Natural killer cell treated with Interleukin-12 subunit alpha and Interleukin-12 subunit beta and Interleukin-15 and Interleukin-18, amount 100 ng/mL, for 72 hours (primary cell): ENCODE measurements around the gene DEPDC1B. TPM values are rescaled to one million over a fixed set of nuclear protein-coding genes. Genes with fewer than 3 reads are reported as not detected.
"Not testable (repeated sequence)": the region's sequence is repeated elsewhere in the genome, so short reads cannot be mapped to it uniquely, and the experiment has no call there.

ENCODE experiments used
- ATAC-seq, 2 donors: fragments of 150-1000 bp; cut with Tn5 transposase in 1 of 2; sonication (Bioruptor Pico), chemical (Tn5 transposase) in 1 of 2; 2 replicates each; pipeline ENCODE4 v1.10.0; 2021
- DNase-seq: peaks from one replicate; pipeline ENCODE4 v3.0.0; 2022; ENCODE audit warnings: low spot score
- H3K27ac Mint-ChIP-seq, 2 donors: 1 replicate in 1 of 2; 2 replicates in 1 of 2; pipeline ENCODE4 v1.8.0; 2022; ENCODE audit warnings: mixed read lengths in 2 of 2, mild to moderate bottlenecking in 1 of 2, moderate library complexity in 1 of 2
- H3K27me3 Mint-ChIP-seq, 2 donors: 1 replicate in 1 of 2; 2 replicates in 1 of 2; pipeline ENCODE4 v1.8.0; 2022; ENCODE audit warnings: mixed read lengths in 2 of 2
- H3K36me3 Mint-ChIP-seq: one replicate; pipeline ENCODE4 v1.8.0; 2022; ENCODE audit warnings: mixed read lengths
- H3K4me1 Mint-ChIP-seq, 2 donors: 1 replicate in 1 of 2; 2 replicates in 1 of 2; pipeline ENCODE4 v1.8.0; 2022; ENCODE audit warnings: low read depth in 2 of 2, mixed read lengths in 2 of 2, mild to moderate bottlenecking in 1 of 2
- H3K4me3 Mint-ChIP-seq: one replicate; pipeline ENCODE4 v1.8.0; 2022; ENCODE audit warnings: mixed read lengths
- H3K9me3 Mint-ChIP-seq: 2 replicates; pipeline ENCODE4 v1.8.0; 2022; ENCODE audit warnings: mixed read lengths
- total RNA-seq, 2 donors: library from RNA; stranded (reverse); gene quantifications; one replicate each; pipeline ENCODE4 v1.2.3, GENCODE V29; 2022

The DEPDC1B gene
- total RNA-seq, 2 donors from 2014 or later: 14.8 to 30.0 TPM

DNA sequence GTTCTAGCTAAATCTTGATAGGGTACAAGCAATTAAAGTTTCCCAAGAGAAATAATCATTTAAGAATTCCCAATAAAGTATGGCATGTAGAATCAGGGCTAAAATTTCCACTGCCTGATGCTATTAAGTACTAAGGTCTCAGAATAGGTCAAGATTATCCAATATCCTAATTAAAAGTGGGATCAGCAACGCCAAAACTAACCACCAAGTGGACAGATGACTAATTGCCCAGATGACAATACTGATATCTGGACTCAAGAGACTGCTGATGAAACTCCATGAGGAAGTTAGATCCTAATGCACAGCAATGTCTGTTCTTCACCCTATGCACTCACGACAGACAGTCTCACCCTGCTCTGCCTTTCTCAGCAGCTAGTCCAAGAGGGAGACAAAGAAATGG is 14.3 kb downstream of the DEPDC1B start:
- Mint-ChIP-seq H3K4me3 (no peak overlapping the region), H3K36me3 (no peaks in the 10 kb centered on the region), H3K4me1 (no peaks in the 10 kb centered on the region), H3K9me3 (no peaks in the 10 kb centered on the region), H3K27me3 (no peaks in the 10 kb centered on the region), H3K27ac (no peak overlapping the region)
- ATAC-seq (no peak), DNase-seq (no peak)

DNA sequence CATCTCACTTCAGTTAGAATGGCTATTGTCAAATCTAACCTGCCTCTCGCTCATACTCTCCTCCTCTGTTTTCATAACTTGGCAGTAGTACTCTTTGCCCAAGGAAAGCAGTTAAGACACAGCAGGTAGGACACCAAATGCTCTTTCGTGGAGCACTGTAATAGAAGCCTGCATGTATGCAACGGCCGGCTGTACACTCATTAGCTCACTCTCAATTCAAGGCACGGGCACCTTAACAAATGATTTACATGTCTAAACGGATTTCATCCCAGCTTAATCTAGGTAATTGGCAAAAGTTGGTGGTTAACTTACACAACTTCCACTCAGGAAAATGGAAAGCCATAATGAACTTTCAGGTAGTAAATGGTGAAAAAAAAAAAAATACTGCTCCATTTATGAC is 14.9 kb downstream of the DEPDC1B start:
- no peak for ATAC-seq
- no peak for DNase-seq
- no peaks in the 10 kb centered on the region for H3K4me1 Mint-ChIP-seq
- H3K36me3 Mint-ChIP-seq: no peaks in the 10 kb centered on the region
- H3K27me3 Mint-ChIP-seq: no peaks in the 10 kb centered on the region
- no peaks in the 10 kb centered on the region for H3K9me3 Mint-ChIP-seq
- H3K27ac Mint-ChIP-seq: no peak overlapping the region
- no peak overlapping the region for H3K4me3 Mint-ChIP-seq

DNA sequence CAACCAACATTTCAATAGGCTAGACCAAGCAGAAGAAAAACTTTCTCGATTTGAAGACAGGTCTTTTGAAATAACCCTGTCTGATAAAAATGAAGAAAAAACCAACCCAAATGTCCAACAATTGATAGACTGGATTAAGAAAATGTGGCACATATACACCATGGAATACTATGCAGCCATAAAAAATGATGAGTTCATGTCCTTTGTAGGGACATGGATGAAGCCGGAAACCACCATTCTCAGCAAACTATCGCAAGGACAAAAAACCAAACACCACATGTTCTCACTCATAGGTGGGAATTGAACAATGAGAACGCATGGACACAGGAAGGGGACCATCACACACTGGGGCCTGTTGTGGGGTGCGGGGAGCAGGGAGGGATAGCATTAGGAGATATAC is 18.0 kb downstream of the DEPDC1B start:
- not testable (repeated sequence) for H3K4me3 Mint-ChIP-seq, H3K36me3 Mint-ChIP-seq, H3K9me3 Mint-ChIP-seq, H3K27ac Mint-ChIP-seq, H3K27me3 Mint-ChIP-seq, DNase-seq, ATAC-seq, H3K4me1 Mint-ChIP-seq

DNA sequence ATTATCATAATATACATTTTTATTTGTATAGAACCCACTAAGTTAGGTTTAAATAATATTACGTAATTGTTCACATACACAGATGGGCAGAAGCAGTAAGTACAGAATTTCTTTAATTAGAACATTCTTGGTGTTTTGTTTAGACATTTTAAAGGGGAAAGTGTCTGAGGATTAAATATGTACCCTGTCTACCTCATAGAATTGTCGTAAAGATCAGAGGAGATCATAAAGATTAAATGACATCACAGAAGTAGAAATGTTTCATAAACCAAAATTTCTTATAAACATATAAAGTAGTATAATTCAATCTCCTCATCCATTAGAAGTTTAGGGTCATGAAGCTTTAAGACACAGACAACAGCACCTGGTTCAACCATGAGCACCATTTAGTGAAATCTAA is 20.1 kb downstream of the DEPDC1B start:
- no peaks in the 10 kb centered on the region for H3K36me3 Mint-ChIP-seq

DNA sequence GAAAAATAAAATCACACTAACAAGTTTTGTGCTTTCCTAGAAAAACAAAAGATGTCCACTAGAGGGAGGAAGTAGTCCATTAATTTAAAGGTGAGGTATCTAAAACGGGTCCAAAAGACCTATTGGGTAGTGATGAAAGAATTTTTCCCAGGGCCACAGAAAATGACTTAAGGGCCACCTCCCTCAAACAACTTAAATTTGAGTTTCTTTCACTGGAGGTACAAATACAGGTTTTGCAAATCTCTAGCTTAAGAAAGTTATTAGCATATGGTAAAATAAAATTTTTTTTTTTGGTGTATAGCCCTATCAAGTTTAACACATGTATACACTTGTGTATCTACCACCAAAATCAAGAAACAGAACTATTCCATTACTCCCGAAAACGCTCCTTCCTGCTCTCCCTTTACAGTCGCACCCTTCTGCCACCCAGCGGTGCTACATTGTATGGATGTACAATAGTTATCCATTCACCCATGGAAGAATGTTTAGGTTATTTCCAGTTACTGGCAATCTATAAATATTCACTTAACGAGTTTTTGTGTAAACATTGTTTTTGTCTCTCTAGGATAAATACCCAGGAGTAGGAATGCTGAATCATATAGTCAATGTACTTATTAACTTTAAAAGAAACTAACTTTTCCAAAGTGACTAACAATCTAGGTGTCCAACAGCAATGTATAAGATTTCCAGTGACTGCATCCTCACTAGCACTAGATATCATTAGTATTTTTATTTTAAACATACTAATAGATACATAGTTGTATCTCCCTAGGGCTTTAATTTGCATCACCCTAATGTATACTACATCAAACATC is 21.9 kb downstream of the DEPDC1B start:
- DNase-seq (no peak), ATAC-seq (no peak)
- Mint-ChIP-seq H3K4me3 (no peak overlapping the region), H3K9me3 (no peaks in the 10 kb centered on the region), H3K36me3 (no peaks in the 10 kb centered on the region), H3K27me3 (no peaks in the 10 kb centered on the region), H3K27ac (no peak overlapping the region), H3K4me1 (peaks cover 2 to 4% of the 10 kb centered on the region in 2 donors)

More for the DNA sequence above, 20.1 kb downstream of the DEPDC1B start:
- Mint-ChIP-seq H3K4me1 (peaks cover 2 to 4% of the 10 kb centered on the region in 2 donors), H3K4me3 (no peak overlapping the region), H3K27me3 (no peaks in the 10 kb centered on the region), H3K27ac (no peak overlapping the region), H3K9me3 (no peaks in the 10 kb centered on the region)
- ATAC-seq (no peak), DNase-seq (no peak)

DNA sequence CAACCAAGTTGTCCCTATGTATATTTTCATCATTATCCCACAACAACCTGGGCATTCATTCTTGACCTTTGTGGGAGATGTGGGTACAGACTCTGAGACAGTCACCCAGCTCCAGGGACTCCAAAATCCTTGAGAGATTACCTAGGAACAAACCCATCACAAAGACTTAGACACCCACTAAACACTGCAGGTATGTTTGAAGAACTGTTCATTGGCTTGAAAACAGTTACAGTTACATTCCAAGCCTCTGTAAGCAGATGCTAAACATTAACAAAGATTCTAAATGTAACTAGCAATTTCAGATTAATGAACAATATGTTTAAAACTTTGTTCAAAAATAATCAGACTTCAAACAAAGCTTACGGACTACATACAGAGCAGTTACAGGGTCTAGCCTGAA is 24.7 kb downstream of the DEPDC1B start:
- H3K4me1 Mint-ChIP-seq: peaks cover 2 to 4% of the 10 kb centered on the region in 2 donors
- H3K36me3 Mint-ChIP-seq: no peaks in the 10 kb centered on the region
- H3K27ac Mint-ChIP-seq: no peak overlapping the region
- H3K4me3 Mint-ChIP-seq: no peak overlapping the region
- no peak for DNase-seq
- no peaks in the 10 kb centered on the region for H3K27me3 Mint-ChIP-seq
- no peaks in the 10 kb centered on the region for H3K9me3 Mint-ChIP-seq
- no peak for ATAC-seq

DNA sequence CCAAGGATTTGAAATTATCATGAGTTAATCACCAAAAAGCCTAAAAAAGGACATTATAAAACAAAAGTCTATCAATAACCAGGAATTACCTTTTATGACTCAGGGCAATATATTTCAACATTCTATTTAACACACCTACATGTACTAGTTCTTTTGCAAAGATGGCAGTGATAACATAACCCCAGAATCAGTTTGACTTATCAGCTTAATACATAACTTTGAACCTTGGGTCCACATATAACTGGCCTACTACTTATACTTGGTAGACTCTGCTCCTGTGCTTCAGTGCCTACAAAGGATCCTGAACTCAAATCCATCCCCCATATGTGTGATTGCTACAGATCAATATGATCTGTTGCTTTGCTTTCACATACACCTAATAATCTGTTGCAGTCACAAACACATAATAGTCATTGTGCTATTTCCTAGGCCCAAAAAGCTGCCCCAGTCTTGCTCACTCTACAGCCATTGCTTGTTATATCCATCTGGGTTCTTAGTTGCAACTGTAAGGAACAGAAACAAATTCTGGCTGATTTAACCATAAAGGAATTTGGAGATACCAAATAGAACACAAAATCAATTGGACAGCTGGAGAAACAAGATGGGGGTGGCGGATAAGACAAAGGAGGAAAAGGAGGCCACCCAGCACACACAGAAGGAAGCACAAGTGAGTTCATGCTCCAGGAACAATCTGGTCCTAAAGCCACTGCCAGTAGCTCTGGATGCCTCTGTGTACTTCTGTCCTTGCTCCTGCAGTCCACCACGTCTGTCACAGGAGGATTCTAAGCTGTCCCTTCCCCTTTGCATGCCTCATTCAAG is 25.5 kb downstream of the DEPDC1B start:
- H3K4me1 Mint-ChIP-seq: peaks cover 2 to 4% of the 10 kb centered on the region in 2 donors
- ATAC-seq: peak in 1 of 2 donors; percentile 46
- DNase-seq: no peak
- H3K27ac Mint-ChIP-seq: no peak overlapping the region
- no peaks in the 10 kb centered on the region for H3K27me3 Mint-ChIP-seq
- no peaks in the 10 kb centered on the region for H3K36me3 Mint-ChIP-seq
- no peak overlapping the region for H3K4me3 Mint-ChIP-seq
- H3K9me3 Mint-ChIP-seq: no peaks in the 10 kb centered on the region

DNA sequence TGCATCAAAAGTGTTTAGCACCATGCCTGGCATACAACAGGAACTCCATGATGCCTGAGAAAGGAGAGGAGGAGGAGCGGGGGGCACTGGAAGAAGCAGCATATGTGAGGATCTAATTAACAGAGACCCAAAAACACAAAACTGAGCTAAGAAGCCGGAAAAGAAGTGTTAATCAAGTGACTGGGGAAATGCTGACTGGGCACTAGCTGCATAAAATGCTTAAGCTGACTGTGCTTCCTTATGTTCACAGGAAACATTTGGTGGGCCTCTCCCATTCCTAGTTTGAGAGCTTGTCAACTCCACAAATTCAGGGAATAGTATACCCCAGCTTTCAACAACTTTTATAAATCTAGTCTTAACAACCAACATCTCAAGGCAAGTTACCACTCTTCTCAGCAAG is 26.6 kb downstream of the DEPDC1B start:
- H3K27me3 Mint-ChIP-seq: no peaks in the 10 kb centered on the region
- no peak for DNase-seq
- H3K27ac Mint-ChIP-seq: no peak overlapping the region
- H3K36me3 Mint-ChIP-seq: no peaks in the 10 kb centered on the region
- no peak overlapping the region for H3K4me3 Mint-ChIP-seq
- no peak for ATAC-seq
- no peaks in the 10 kb centered on the region for H3K9me3 Mint-ChIP-seq
- H3K4me1 Mint-ChIP-seq: peaks cover 2 to 4% of the 10 kb centered on the region in 2 donors

DNA sequence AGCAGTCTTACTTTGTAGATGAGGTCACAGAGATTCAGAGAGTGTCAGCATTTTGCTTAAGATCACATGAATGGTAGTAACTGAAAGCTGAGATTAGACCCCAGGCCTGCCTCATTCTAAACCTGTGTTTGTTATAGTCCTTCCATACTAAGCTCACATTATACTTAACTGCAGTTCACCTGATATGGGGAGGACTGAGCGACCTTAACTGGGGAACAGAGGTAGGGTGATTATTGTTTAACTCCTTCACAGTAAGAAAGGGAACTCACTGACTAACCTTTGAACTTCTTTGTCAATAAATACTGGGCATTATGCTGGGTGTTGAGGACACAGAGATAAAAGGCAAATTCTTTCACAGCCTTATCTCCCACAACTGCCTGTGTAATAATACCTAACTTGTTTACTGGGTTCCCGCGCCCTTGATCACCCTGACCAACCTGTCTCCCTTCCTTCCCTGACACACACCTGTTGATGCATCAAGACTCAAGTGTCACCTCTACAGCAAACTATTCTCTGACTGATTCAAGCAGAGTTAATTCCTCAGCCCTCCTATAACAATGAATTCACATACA is 27.2 kb downstream of the DEPDC1B start:
- Mint-ChIP-seq H3K9me3 (no peaks in the 10 kb centered on the region), H3K4me3 (no peak overlapping the region), H3K4me1 (no peaks in the 10 kb centered on the region), H3K36me3 (no peaks in the 10 kb centered on the region), H3K27me3 (no peaks in the 10 kb centered on the region), H3K27ac (no peak overlapping the region)
- DNase-seq (no peak), ATAC-seq (no peak)

DNA sequence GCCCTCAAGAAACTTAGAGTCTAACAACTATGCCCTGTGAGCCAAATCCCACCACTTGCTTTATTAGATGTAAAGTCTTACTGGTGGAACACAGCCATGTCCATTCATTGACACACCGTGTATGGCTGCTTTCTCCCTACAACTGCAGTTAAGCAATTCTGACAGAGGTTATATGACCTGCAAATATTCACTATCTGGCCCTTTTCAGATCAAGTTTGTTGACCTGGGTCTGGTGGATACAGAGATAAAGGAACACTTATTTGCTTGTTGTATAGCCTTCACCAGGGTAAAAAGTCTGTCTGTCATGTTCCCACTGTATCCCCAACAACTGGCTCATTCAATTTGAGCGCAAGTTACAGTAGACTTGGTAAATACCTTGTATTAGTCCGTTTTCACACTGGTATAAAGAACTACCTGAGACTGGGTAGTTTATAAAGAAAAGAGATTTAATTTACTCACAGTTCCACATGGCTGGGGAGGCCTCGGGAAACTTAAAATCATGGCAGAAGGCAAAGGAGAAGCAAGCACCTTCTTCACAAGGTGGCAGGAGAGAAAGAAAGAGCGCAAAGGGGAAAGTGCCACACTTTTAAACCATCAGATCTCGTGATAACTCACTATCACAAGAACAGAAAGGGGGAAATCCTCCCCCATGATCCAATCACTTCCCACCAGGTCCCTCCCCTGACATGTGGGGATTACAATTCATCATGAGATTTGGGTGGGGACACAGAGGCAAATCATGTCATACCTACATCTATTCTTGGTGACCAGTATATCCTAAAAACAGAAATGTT is 27.9 kb downstream of the DEPDC1B start:
- Mint-ChIP-seq H3K36me3 (no peaks in the 10 kb centered on the region), H3K4me3 (no peak overlapping the region), H3K27me3 (no peaks in the 10 kb centered on the region), H3K4me1 (no peaks in the 10 kb centered on the region), H3K9me3 (no peaks in the 10 kb centered on the region), H3K27ac (no peak overlapping the region)
- peak in 1 of 2 donors; percentile 24 for ATAC-seq
- DNase-seq: no peak

DNA sequence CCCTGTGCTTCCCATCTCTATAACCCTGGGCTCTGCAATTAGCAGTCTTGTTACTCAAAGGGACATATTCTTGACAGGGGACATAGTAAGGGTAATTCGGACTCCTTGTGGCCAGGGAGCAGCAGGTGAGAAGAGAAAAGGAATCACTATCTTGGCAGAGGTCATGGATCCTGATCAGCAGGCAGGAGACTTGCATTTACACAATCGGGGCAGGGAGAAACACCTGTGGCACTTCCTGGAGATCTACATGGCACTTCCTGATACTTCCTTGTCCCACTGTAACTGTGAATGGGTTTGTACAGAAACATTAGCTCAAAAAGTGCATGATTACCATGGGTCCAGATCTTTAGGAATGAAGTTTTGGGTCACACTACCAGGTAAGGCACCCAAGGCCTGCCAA is 29.2 kb downstream of the DEPDC1B start:
- ATAC-seq (no peak), DNase-seq (no peak)
- Mint-ChIP-seq H3K4me3 (no peak overlapping the region), H3K27ac (no peak overlapping the region), H3K27me3 (no peaks in the 10 kb centered on the region), H3K4me1 (no peaks in the 10 kb centered on the region), H3K9me3 (no peaks in the 10 kb centered on the region), H3K36me3 (no peaks in the 10 kb centered on the region)

DNA sequence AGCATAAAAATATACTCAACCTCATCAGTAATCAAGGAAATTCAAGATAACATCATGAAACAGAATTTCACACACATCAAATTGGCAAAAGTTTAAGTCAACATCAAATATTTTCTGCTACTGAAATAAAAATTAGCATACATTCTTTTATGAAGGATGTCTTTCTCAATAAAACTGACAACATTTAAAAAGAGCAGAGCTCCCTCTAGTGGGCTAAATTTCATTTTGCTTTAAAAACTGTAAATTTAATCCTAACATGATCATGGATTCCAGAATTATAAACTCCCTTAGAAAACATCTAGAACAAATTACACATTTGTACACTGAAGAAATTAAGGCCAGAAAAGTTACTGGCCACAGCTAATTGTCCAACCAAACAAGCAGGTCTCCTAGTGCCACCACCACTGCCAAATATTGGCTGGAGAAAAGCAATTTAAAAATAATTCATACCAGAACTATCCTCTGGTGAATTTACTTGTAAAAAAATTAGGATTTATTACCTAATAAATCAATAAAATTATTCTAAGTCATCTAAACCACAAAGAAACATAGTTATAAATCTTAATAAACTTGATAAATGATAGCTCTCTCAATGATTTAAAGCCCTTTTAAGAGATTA is 31.2 kb downstream of the DEPDC1B start:
- Mint-ChIP-seq H3K9me3 (no peaks in the 10 kb centered on the region), H3K36me3 (no peaks in the 10 kb centered on the region), H3K27ac (no peak overlapping the region), H3K4me3 (no peak overlapping the region), H3K27me3 (no peaks in the 10 kb centered on the region), H3K4me1 (no peaks in the 10 kb centered on the region)
- DNase-seq (no peak), ATAC-seq (no peak)

DNA sequence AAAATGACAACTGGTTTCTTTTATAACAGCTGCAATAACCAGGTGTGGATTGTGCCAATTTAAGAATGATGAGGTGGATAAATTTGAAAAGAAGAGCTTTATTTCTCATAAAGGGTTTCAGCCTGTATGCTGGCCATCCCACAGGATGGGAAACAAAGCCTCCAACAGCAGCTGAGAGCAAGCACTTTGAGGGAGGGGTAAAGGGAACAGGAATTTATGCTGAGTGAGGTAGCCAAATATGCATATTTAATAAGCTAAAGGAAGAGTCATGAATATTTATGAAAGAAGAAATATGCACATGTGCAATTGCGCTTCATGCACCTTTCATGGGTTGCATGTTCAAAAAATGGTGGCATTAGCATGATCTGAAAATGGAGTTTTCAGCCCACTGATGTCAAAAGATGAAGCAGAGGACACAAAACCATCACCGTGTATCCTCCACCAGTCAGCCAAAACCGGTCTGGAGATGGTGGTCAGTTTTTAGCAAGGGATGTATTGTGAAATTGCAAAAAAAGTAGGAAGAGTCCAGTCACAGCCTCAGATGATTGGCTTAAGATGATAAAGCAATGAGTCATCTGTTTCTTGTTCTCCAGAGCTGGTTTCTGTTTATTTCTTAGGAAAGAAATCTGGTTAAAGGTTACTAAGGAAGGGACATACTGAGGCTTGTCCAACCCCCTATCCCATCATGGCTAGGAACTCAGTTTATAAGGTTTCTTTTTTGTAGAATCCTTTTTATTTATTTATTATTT is 47.9 kb downstream of the DEPDC1B start:
- ATAC-seq: no peak
- peaks cover under 1% of the 10 kb centered on the region for H3K36me3 Mint-ChIP-seq
- no peak overlapping the region for H3K4me3 Mint-ChIP-seq
- no peaks in the 10 kb centered on the region for H3K4me1 Mint-ChIP-seq
- no peak overlapping the region for H3K27ac Mint-ChIP-seq
- H3K9me3 Mint-ChIP-seq: peaks cover 6% of the 10 kb centered on the region
- H3K27me3 Mint-ChIP-seq: no peaks in the 10 kb centered on the region
- no peak for DNase-seq
